Spleen (tissue), 7 donors: Measurements from ENCODE around the gene ERFE.

Experiments
- CTCF ChIP-seq, 11 experiments: fragments of 200-600 bp in 7 of 11; fragments of 450-650 bp in 4 of 11; sonication (generic) in 4 of 11; IDR thresholded peaks in 8 of 11; conservative IDR thresholded peaks in 3 of 11; 1 replicate in 7 of 11; 2 replicates in 4 of 11; pipeline versions ENCODE4 v1.4.0 to v1.8.0; 2016 to 2021; ENCODE audit warnings: antibody characterized with exemption in 11 of 11, inconsistent platforms in 4 of 11, mild to moderate bottlenecking in 1 of 11
- POLR2A ChIP-seq, 3 donors: fragments of 450-650 bp; IDR thresholded peaks; one replicate each; pipeline ENCODE4 v1.5.1; 2017; ENCODE audit warnings: antibody characterized with exemption in 3 of 3, mild to moderate bottlenecking in 1 of 3
- POLR2AphosphoS5 ChIP-seq, 3 donors: sonication (generic); formaldehyde crosslinking; IDR thresholded peaks; one replicate each; pipeline ENCODE4 v1.5.1; 2017; ENCODE audit warnings: antibody characterized with exemption in 3 of 3
- donor health status: DM: no; HTN: no; CAD: no; lungs with moderate emphysema.
- donor health status: DM: no; HTN: no; CAD: no.
- donor health status: DM: no; HTN: no; CAD: no.

DNA sequence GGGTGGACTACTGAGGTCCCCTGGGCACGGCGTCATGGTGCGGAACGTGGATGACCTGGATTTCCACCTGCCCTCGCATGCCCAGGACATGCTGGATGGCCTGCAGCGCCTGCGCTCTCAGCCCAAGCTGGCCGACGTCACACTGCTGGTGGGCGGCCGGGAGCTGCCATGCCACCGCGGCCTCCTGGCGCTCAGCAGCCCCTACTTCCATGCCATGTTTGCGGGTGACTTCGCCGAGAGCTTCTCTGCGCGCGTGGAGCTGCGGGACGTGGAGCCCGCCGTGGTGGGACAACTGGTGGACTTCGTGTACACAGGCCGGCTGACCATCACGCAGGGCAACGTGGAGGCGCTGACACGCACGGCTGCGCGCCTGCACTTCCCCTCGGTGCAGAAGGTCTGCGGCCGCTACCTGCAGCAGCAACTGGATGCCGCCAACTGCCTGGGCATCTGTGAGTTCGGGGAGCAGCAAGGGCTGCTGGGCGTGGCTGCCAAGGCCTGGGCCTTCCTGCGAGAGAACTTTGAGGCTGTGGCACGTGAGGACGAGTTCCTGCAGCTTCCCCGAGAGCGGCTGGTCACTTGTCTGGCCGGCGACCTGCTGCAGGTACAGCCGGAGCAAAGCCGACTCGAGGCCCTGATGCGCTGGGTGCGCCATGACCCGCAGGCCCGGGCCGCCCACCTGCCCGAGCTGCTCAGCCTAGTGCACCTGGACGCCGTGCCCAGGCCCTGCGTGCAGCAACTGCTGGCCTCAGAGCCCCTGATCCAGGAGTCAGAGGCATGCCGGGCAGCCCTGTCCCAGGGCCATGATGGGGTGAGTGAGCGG is 17.8 kb upstream of the ERFE start:
- TF ChIP-seq CTCF (IDR thresholded peaks at IDR 0.05 in 8 of 11, conservative IDR thresholded peaks at IDR 0.05 in 3 of 11), result no peak
- TF ChIP-seq POLR2A (IDR thresholded peaks at IDR 0.05), result no peak
- TF ChIP-seq POLR2AphosphoS5 (IDR thresholded peaks at IDR 0.05), result no peak
